Smooth muscle cell of the brain vasculature (primary cell): Measurements from ENCODE around the gene ORAI3.
"Not testable (repeated sequence)": the region's sequence is repeated elsewhere in the genome, so short reads cannot be mapped to it uniquely, and the experiment has no call there.

ENCODE experiments used
- DNase-seq: peaks from one replicate; pipeline ENCODE4 v3.0.0-alpha.2; 2012; ENCODE audit warnings: low read depth, low spot score

ORAI3 gene

GRCh38 chr16:30924076-30924912 is 24.6 kb upstream of the ORAI3 start:
- no peak for DNase-seq

- no peak for DNase-seq
These were observed 23.8 kb upstream of the ORAI3 start for GRCh38 chr16:30924913-30925631.

DNA sequence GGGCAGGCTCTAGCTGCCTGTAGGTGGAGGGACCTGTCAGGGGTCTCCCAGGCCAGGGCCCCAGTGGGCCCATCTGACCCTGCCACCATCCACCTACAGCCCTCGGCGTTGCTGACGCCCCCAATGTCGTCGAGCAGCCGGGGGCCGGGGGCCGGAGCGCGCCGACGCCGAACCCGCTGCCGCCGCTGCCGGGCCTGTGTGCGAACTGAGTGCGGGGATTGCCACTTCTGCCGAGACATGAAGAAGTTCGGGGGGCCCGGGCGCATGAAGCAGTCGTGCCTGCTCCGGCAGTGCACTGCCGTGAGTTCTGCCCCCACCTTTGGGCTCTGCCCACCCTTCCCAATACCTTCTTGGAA is 23.3 kb upstream of the ORAI3 start:
- no peak for DNase-seq

DNA sequence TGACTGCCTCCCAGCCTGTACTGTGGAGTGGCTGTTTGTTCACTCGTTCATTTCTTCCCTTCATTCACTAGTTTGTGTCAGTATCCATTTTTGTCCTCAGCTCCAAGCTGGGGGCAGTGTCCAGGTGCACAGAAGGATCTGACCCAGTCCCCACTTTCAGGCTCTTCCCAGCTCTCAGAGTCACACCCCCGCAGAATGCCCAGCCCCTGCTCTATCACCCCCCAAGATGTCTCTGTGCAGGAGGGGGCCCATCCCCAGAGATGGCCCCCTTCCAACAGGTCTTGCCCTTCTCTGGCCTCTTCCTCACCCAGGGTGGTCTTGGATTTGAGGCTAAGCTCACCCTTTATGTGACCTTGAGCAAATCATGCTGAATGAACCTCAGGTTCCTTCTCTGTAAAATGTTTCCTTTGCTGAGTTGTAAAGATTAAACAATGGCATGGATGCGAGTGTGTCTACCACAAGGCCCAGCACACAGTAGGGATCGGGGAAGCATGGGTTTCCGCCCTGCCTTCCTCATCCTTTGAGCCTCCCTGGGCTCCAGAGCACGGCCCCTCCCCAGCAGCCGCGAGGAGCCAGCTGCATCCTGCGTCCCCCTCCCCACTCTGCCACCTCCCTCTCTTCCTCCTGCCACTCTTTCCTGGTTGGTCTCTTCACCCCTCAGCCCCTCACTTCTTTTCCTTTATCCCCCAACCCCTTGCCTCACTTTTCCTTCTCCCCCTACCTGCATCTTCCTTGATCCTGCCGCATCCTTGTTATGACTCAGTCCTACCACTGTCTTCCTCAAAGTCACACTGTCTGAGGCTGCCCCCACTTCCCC is 22.7 kb upstream of the ORAI3 start:
- no peak for DNase-seq

DNA sequence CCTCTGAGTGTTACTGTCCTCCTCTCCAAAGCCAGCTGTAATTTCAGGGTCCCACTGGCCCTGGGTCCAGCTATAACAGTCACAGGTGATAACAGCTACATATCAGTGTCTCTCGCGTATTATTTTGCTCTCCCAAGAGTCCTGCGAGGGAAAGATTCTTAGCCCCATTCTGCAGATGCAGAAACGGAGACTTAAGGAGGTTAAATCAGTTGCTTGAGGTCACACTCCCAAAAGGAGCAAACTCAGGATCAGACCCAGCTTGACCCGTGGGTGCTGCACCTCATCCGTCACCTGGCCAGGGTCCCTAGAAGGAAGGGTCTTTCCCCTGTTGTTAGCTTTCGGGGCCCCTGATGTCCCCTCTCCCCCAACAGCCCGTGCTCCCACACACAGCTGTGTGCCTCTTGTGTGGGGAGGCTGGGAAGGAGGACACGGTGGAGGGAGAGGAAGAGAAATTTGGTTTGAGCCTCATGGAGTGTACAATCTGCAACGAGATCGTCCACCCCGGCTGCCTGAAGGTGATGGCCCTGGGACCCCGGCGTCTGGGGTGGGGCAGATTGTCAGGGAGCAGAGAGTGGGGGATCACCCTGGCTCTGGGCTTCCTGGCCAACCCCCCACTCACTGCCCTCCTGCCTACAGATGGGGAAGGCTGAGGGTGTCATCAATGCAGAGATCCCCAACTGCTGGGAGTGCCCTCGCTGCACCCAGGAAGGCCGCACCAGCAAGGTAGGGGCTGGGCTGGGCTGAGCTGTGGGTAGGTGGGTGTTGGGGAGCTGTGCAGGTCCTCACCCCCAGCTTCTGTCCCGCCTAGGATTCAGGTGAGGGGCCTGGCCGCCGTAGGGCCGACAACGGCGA is 21.7 kb upstream of the ORAI3 start:
- DNase-seq, result no peak

DNA sequence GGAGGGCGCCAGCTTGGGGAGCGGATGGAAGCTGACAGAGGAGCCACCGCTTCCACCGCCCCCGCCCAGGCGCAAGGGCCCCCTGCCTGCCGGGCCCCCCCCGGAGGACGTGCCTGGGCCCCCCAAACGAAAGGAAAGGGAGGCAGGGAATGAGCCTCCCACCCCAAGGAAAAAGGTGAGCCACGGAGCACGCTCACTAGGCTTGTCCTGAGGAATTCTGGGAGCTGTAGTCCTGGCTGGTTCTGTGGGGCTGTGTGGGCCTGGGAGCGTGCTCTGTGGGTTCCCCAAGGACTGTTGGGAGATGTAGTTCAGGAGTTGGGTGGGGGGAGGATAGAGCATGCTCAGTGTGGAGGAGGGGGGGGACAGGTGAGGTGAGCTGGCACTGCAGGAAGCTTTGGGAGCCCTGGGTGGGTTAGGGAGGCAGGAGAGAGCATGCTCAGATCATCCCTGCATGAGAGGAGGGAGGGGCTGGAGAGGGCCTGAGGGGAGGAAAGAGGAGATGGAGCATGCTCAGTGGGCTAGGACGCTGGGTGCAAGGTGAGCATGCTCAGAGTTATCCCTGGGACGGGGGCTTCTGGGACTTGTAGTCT is 21.0 kb upstream of the ORAI3 start:
- no peak for DNase-seq

DNA sequence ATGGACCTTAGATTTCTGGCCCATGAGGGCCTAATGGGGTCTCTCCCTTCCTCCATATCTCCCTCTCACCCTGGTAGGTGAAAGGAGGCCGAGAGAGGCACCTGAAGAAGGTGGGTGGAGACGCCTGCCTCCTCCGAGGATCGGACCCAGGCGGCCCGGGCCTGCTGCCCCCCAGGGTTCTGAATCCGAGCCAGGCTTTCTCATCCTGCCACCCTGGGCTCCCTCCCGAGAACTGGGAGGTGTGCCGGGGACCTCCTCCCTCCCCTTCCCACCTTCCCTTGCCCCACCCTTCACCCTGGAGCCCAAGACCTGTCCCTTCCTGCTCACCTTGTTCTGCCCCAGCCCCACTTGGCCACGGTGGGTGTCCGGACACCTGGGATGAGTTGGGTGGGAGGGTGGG is 20.5 kb upstream of the ORAI3 start:
- DNase-seq, result no peak

DNA sequence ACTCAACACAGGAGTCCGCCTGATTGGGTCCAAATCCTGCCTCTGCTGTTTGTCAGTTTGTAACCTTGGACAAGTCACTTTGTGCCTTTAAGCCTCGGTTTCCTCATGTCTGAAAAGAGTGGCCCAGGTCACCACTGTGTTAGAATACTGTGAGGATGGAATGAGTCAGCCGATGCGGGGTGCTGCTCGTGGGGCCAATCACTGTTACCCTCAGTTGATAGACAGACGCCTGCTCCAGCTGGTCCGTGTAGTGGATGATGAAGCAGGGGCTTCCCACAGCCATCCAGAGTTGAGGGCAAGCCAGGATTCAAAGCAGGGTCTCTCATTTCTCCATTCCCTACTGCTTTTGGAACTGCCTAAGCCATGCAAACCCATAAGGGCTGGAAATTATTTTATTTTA is 19.7 kb upstream of the ORAI3 start:
- no peak for DNase-seq

DNA sequence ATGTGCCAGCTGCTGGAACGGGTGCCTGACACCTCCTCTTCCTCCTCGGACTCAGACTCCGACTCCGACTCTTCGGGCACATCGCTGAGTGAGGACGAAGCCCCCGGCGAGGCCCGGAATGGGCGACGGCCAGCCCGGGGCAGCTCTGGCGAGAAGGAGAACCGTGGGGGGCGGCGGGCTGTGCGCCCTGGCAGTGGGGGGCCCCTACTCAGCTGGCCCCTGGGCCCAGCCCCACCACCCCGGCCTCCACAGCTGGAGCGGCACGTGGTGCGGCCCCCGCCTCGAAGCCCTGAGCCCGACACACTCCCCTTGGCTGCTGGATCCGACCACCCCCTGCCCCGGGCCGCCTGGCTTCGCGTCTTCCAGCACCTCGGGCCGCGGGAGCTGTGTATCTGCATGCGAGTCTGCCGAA is 18.7 kb upstream of the ORAI3 start:
- no peak for DNase-seq

- no peak for DNase-seq
These were observed 17.7 kb upstream of the ORAI3 start for GRCh38 chr16:30931068-30931650.

GRCh38 chr16:30934827-30935557 is 13.9 kb upstream of the ORAI3 start:
- DNase-seq, result no peak

DNA sequence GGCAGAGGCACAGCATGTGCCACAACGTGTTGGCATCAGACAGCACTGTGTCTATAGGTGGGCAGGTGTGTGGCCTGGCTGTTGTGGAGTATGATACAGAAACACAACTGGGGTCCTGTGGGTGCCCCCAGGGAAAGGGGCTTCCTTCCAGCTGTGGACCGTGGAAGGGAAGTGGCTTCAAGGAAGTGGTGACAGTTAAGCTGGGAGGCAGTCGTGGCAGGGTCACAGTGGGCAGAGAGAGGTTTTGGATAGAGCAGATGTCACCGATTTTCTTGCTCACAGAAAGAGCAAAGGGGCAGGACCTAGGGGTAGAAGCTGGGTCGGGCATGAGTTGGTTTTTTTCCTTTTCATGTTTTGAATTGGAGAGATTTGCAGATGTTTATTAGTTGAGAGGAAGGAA is 11.2 kb upstream of the ORAI3 start:
- DNase-seq, result no peak

GRCh38 chr16:30939571-30939970 is 9.3 kb upstream of the ORAI3 start:
- not testable (repeated sequence) for DNase-seq

- DNase-seq, result no peak
These were observed 7.1 kb upstream of the ORAI3 start for GRCh38 chr16:30941600-30942425.

GRCh38 chr16:30942426-30942806 is 6.5 kb upstream of the ORAI3 start:
- DNase-seq, result no peak

DNA sequence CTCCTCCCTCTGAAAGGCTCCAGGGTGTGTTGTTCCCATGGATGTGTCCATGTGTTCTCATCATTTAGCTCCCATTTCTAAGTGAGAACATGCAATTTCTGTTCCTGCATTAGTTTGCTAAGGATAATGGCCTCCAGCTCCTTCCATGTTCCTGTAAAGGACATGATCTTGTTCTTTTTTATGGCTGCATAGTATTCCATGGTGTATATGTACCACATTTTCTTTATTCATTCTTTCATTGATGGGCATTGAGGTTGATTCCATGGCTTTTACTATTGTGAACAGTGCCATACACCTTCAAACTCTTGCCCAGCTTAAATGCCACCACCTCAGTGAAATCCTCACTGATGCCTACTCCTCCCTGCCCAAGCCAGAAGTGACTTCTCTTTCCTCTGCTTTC is 4.5 kb upstream of the ORAI3 start:
- no peak for DNase-seq

- DNase-seq, result no peak
These were observed 2.0 kb upstream of the ORAI3 start for GRCh38 chr16:30946671-30947540.

DNA sequence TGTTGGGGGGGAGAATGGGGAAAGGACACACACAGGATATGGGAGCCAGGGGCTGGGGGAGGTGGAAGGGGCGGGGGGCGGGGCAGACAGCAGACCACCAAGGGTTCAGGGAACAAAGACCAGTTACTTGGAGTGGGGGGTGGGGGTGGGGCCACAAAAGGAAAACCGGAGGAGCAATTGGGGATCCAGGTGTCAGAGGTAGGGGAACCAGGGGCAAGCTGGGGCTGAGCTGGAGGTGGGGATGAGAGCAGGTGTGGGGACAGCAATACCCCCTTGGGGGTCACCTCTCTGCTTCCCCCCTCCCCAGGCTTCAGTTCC is 1.4 kb upstream of the ORAI3 start:
- no peak for DNase-seq
